GM21737 (cell line): Measurements from ENCODE around the gene S100P.
"Not testable (repeated sequence)": the region's sequence is repeated elsewhere in the genome, so short reads cannot be mapped to it uniquely, and the experiment has no call there.

Experiments
- ATAC-seq: cut with Tn5 transposase; IDR thresholded peaks from one replicate; pipeline ENCODE4 v1.9.1; 2021; ENCODE audit warnings: mild to moderate bottlenecking, moderate library complexity; ENCODE audit not compliant: unreplicated experiment

S100P gene

GRCh38 chr4:6693231-6694176 lies at the start of gene S100P:
Gene S100P (plus strand): TSS chr4:6693878. CDS start chr4:6693933, 55 bp downstream.
- ATAC-seq: no peak

GRCh38 chr4:6644792-6645530 lies 48.7 kb upstream of the S100P start:
- ATAC-seq: no peak

GRCh38 chr4:6647169-6647568 lies 46.5 kb upstream of the S100P start:
- ATAC-seq: no peak

- no peak for ATAC-seq
These were observed 46.0 kb upstream of the S100P start for GRCh38 chr4:6647582-6648230.

- no peak for ATAC-seq
These were observed 44.5 kb upstream of the S100P start for GRCh38 chr4:6649216-6649615.

GRCh38 chr4:6654211-6654610 lies 39.5 kb upstream of the S100P start:
- not testable (repeated sequence) for ATAC-seq

GRCh38 chr4:6655291-6655690 lies 38.4 kb upstream of the S100P start:
- ATAC-seq: not testable (repeated sequence)

- no peak for ATAC-seq
These were observed 37.8 kb upstream of the S100P start for GRCh38 chr4:6655924-6656323.

- ATAC-seq: no peak
These were observed 36.2 kb upstream of the S100P start for GRCh38 chr4:6657242-6658208.

GRCh38 chr4:6658209-6658595 lies 35.5 kb upstream of the S100P start:
- ATAC-seq: no peak

GRCh38 chr4:6658597-6659075 lies 35.0 kb upstream of the S100P start:
- no peak for ATAC-seq

- no peak for ATAC-seq
These were observed 33.8 kb upstream of the S100P start for GRCh38 chr4:6659897-6660296.

- no peak for ATAC-seq
These were observed 33.2 kb upstream of the S100P start for GRCh38 chr4:6660430-6660829.

GRCh38 chr4:6662591-6662990 lies 31.1 kb upstream of the S100P start:
- ATAC-seq: no peak

GRCh38 chr4:6663596-6664393 lies 29.9 kb upstream of the S100P start:
- no peak for ATAC-seq

- ATAC-seq: no peak
These were observed 28.4 kb upstream of the S100P start for GRCh38 chr4:6665320-6665654.

GRCh38 chr4:6668391-6668790 lies 25.3 kb upstream of the S100P start:
- ATAC-seq: no peak

GRCh38 chr4:6671648-6672047 lies 22.0 kb upstream of the S100P start:
- no peak for ATAC-seq

GRCh38 chr4:6672131-6672530 lies 21.5 kb upstream of the S100P start:
- ATAC-seq: no peak
